ENCODE results near the gene SHB.

- TF ChIP-seq, protein P1, sequence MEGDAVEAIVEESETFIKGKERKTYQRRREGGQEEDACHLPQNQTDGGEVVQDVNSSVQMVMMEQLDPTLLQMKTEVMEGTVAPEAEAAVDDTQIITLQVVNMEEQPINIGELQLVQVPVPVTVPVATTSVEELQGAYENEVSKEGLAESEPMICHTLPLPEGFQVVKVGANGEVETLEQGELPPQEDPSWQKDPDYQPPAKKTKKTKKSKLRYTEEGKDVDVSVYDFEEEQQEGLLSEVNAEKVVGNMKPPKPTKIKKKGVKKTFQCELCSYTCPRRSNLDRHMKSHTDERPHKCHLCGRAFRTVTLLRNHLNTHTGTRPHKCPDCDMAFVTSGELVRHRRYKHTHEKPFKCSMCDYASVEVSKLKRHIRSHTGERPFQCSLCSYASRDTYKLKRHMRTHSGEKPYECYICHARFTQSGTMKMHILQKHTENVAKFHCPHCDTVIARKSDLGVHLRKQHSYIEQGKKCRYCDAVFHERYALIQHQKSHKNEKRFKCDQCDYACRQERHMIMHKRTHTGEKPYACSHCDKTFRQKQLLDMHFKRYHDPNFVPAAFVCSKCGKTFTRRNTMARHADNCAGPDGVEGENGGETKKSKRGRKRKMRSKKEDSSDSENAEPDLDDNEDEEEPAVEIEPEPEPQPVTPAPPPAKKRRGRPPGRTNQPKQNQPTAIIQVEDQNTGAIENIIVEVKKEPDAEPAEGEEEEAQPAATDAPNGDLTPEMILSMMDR (conservative IDR thresholded peaks at IDR 0.05 in 1 of 2, IDR thresholded peaks at IDR 0.05 in 1 of 2; ENCODE audit: low read depth in 1 of 2, low read length in 2 of 2), result no peak
- no peak for TF ChIP-seq EZH2 (IDR thresholded peaks at IDR 0.05; ENCODE audit: low read length, missing control alignments)
These were observed 163.3 kb downstream of the SHB start for GRCh38 chr9:37905776-37906175.
